MM.1S (cell line): ENCODE results near the gene TSEN34.

ENCODE experiments used
- DNase-seq: peaks from one replicate; pipeline ENCODE4 v3.0.0-alpha.2; 2015
- H2AFZ ChIP-seq: fragments of 300-600 bp; sonication (generic); 2 replicates; pipeline ENCODE4 v1.6.0; 2016; ENCODE audit warnings: antibody characterized with exemption, low read length
- H3F3A ChIP-seq: fragments of 300-600 bp; sonication (generic); 2 replicates; pipeline ENCODE4 v1.6.1; 2016; ENCODE audit warnings: mild to moderate bottlenecking, antibody characterized with exemption, low read length, moderate library complexity, mixed read lengths; ENCODE audit not compliant: insufficient read depth
- H3K27ac ChIP-seq: fragments of 300-600 bp; sonication (generic); 2 replicates; pipeline ENCODE4 v1.5.1; 2016; ENCODE audit warnings: mild to moderate bottlenecking, low read length
- H3K27me3 ChIP-seq: fragments of 300-600 bp; sonication (generic); replicated peaks from 2 replicates; pipeline ENCODE4 v1.6.0; 2016; ENCODE audit warnings: low read length; ENCODE audit not compliant: insufficient read depth
- H3K36me3 ChIP-seq: fragments of 300-600 bp; sonication (generic); replicated peaks from 2 replicates; pipeline ENCODE4 v1.6.1; 2016; ENCODE audit warnings: mild to moderate bottlenecking, low read length, mixed read lengths; ENCODE audit not compliant: insufficient read depth
- H3K4me1 ChIP-seq: fragments of 300-600 bp; sonication (generic); 2 replicates; pipeline ENCODE4 v1.6.1; 2016; ENCODE audit warnings: low read length, mixed read lengths
- H3K4me2 ChIP-seq: fragments of 300-600 bp; sonication (generic); 2 replicates; pipeline ENCODE4 v1.6.0; 2016; ENCODE audit warnings: low read depth, low read length
- H3K4me3 ChIP-seq: fragments of 300-600 bp; sonication (generic); 2 replicates; pipeline ENCODE4 v1.5.1; 2016; ENCODE audit warnings: low read length, mixed read lengths
- H3K79me2 ChIP-seq: fragments of 300-600 bp; sonication (generic); 2 replicates; pipeline ENCODE4 v1.6.1; 2016; ENCODE audit warnings: mixed run types, low read length, mixed read lengths
- H3K9ac ChIP-seq: fragments of 300-600 bp; sonication (generic); 2 replicates; pipeline ENCODE4 v1.6.1; 2016; ENCODE audit warnings: low read length, mixed read lengths
- H3K9me2 ChIP-seq: fragments of 300-600 bp; sonication (generic); replicated peaks from 2 replicates; pipeline ENCODE4 v1.6.1; 2016; ENCODE audit warnings: mild to moderate bottlenecking, low read length, mixed read lengths; ENCODE audit not compliant: insufficient read depth
- H3K9me3 ChIP-seq: fragments of 300-600 bp; sonication (generic); replicated peaks from 2 replicates; pipeline ENCODE4 v1.6.1; 2016; ENCODE audit warnings: mild to moderate bottlenecking, low read length, mixed read lengths; ENCODE audit not compliant: insufficient read depth
- H4K20me1 ChIP-seq: fragments of 300-600 bp; sonication (generic); 2 replicates; pipeline ENCODE4 v1.6.1; 2016; ENCODE audit warnings: mild to moderate bottlenecking, low read length, moderate library complexity, mixed read lengths; ENCODE audit not compliant: insufficient read depth
- EZH2 ChIP-seq: fragments of 300-600 bp; sonication (generic); optimal IDR thresholded peaks from 2 replicates; pipeline ENCODE3; 2017; ENCODE audit warnings: low read depth, mild to moderate bottlenecking, antibody characterized with exemption, low read length, mixed read lengths
- EZH2phosphoT487 ChIP-seq: fragments of 300-600 bp; sonication (generic); IDR thresholded peaks from 2 replicates; pipeline ENCODE4 v1.6.1; 2018; ENCODE audit warnings: antibody characterized with exemption, low read length
- TF ChIP-seq, protein P1 (sequence below): fragments of 300-600 bp; sonication (generic); IDR thresholded peaks from 2 replicates; pipeline ENCODE4 v1.5.1; 2016; ENCODE audit warnings: antibody characterized with exemption, low read length, mixed read lengths

The TSEN34 gene

GRCh38 chr19:54207676-54207982 lies 16.5 kb downstream of the TSEN34 start:
- Histone ChIP-seq H3K79me2 (peaks cover 46% of the 10 kb centered on the region), H3K36me3 (peaks cover 37% of the 10 kb centered on the region), H3K4me2 (no peak overlapping the region), H3K9me3 (no peaks in the 10 kb centered on the region), H3K9ac (no peak overlapping the region), H2AFZ (no peak overlapping the region), H3K27ac (no peak overlapping the region), H3K9me2 (no peaks in the 10 kb centered on the region), H3F3A (peaks cover 76% of the 10 kb centered on the region), H3K4me3 (no peak overlapping the region), H3K27me3 (no peaks in the 10 kb centered on the region), H4K20me1 (peaks cover 73% of the 10 kb centered on the region), H3K4me1 (peaks cover 23% of the 10 kb centered on the region)
- TF ChIP-seq EZH2 (no peak), EZH2phosphoT487 (no peak)
- TF ChIP-seq, protein P1, sequence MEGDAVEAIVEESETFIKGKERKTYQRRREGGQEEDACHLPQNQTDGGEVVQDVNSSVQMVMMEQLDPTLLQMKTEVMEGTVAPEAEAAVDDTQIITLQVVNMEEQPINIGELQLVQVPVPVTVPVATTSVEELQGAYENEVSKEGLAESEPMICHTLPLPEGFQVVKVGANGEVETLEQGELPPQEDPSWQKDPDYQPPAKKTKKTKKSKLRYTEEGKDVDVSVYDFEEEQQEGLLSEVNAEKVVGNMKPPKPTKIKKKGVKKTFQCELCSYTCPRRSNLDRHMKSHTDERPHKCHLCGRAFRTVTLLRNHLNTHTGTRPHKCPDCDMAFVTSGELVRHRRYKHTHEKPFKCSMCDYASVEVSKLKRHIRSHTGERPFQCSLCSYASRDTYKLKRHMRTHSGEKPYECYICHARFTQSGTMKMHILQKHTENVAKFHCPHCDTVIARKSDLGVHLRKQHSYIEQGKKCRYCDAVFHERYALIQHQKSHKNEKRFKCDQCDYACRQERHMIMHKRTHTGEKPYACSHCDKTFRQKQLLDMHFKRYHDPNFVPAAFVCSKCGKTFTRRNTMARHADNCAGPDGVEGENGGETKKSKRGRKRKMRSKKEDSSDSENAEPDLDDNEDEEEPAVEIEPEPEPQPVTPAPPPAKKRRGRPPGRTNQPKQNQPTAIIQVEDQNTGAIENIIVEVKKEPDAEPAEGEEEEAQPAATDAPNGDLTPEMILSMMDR: no peak
- no peak for DNase-seq

- Histone ChIP-seq H3K27me3 (no peaks in the 10 kb centered on the region), H3K27ac (no peak overlapping the region), H3K79me2 (peaks cover 40% of the 10 kb centered on the region), H3K4me1 (peaks cover 18% of the 10 kb centered on the region), H3F3A (peaks cover 71% of the 10 kb centered on the region), H3K4me3 (no peak overlapping the region), H3K9ac (no peak overlapping the region), H4K20me1 (peaks cover 68% of the 10 kb centered on the region), H3K4me2 (no peak overlapping the region), H3K9me2 (no peaks in the 10 kb centered on the region), H2AFZ (no peak overlapping the region), H3K36me3 (peaks cover 32% of the 10 kb centered on the region), H3K9me3 (no peaks in the 10 kb centered on the region)
- no peak for DNase-seq
- TF ChIP-seq, protein P1: no peak
- TF ChIP-seq EZH2: no peak
- TF ChIP-seq EZH2phosphoT487: no peak
These were observed 17.1 kb downstream of the TSEN34 start for GRCh38 chr19:54207983-54208783.

DNA sequence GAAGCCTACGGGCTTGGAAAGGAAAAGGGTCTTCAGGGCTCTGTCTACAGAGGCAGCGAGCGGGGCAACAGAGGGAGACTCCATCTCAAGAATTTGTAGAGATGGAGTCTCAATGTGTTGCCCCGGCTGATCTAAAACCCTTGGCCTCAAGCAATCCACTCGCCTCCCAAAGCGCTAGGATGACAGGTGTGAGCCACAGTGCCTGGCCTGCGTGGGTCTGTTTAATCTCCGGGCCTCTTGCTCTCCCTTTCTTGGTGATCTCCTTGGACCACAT lies 17.6 kb downstream of the TSEN34 start:
- H4K20me1 ChIP-seq: peaks cover 62% of the 10 kb centered on the region
- H3K27ac ChIP-seq: no peak overlapping the region
- no peak overlapping the region for H3K4me2 ChIP-seq
- no peak overlapping the region for H2AFZ ChIP-seq
- no peak for DNase-seq
- H3K9me3 ChIP-seq: no peaks in the 10 kb centered on the region
- no peak overlapping the region for H3K9ac ChIP-seq
- H3K9me2 ChIP-seq: no peaks in the 10 kb centered on the region
- TF ChIP-seq EZH2 (no peak), EZH2phosphoT487 (no peak)
- TF ChIP-seq, protein P1: no peak
- no peaks in the 10 kb centered on the region for H3K27me3 ChIP-seq
- H3K36me3 ChIP-seq: peaks cover 27% of the 10 kb centered on the region
- peaks cover 35% of the 10 kb centered on the region for H3K79me2 ChIP-seq
- no peak overlapping the region for H3K4me3 ChIP-seq
- peaks cover 13% of the 10 kb centered on the region; the same call in 1 of the 2 replicates for H3K4me1 ChIP-seq
- H3F3A ChIP-seq: peaks cover 65% of the 10 kb centered on the region
